ENCODE data around the gene RFC1.
"Not testable (repeated sequence)": the region's sequence is repeated elsewhere in the genome, so short reads cannot be mapped to it uniquely, and the experiment has no call there.

Gene RFC1

GRCh38 chr4:39375478-39375877 is 9.3 kb upstream of the RFC1 start:
- TF ChIP-seq CTCF (IDR thresholded peaks at IDR 0.05), result no peak
- Histone ChIP-seq H3K27me3 (no peaks in the 10 kb centered on the region), H3K9me3 (no peaks in the 10 kb centered on the region), H3K4me3 (ENCODE audit: low read depth in 1 of 2, low read length in 1 of 2) (no peak overlapping the region), H3K4me1 (ENCODE audit: control insufficient read depth in 1 of 2, insufficient read depth in 1 of 2, low read depth in 1 of 2, low read length in 1 of 2) (no peaks in the 10 kb centered on the region), H3K36me3 (no peaks in the 10 kb centered on the region), H3K27ac (no peak overlapping the region)

DNA sequence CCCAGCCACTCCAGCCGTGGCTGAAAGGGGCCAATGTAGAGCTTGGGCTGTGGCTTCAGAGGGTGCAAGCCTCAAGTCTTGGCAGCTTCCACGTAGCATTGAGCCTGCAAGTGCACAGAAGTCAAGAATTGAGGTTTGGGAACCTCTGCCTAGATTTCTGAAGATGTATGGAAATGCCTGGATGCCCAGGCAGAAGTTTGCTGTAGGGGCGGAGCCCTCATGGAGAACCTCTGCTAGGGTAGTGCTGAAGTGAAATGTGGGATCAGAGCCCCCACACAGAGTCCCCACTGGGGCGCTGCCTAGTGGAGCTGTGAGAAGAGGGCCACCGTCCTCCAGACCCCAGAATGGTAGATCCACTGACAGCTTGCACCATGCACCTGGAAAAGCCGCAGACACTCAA is 5.0 kb upstream of the RFC1 start:
- not testable (repeated sequence) for H3K36me3 ChIP-seq; H3K9me3 ChIP-seq; H3K4me3 ChIP-seq (ENCODE audit: low read depth in 1 of 2, low read length in 1 of 2); H3K4me1 ChIP-seq (ENCODE audit: control insufficient read depth in 1 of 2, insufficient read depth in 1 of 2, low read depth in 1 of 2, low read length in 1 of 2); H3K27ac ChIP-seq; H3K27me3 ChIP-seq

GRCh38 chr4:39369301-39369700 is 3.1 kb upstream of the RFC1 start:
- TF ChIP-seq CTCF (IDR thresholded peaks at IDR 0.05), result no peak
- H3K4me3 ChIP-seq (ENCODE audit: low read depth in 1 of 2, low read length in 1 of 2), result no peak overlapping the region
- H3K36me3 ChIP-seq, result no peaks in the 10 kb centered on the region
- no peaks in the 10 kb centered on the region for H3K27me3 ChIP-seq
- no peaks in the 10 kb centered on the region for H3K9me3 ChIP-seq
- no peak overlapping the region for H3K27ac ChIP-seq
- peaks cover 17 to 23% of the 10 kb centered on the region in 2 experiments for H3K4me1 ChIP-seq (ENCODE audit: control insufficient read depth in 1 of 2, insufficient read depth in 1 of 2, low read depth in 1 of 2, low read length in 1 of 2)

DNA sequence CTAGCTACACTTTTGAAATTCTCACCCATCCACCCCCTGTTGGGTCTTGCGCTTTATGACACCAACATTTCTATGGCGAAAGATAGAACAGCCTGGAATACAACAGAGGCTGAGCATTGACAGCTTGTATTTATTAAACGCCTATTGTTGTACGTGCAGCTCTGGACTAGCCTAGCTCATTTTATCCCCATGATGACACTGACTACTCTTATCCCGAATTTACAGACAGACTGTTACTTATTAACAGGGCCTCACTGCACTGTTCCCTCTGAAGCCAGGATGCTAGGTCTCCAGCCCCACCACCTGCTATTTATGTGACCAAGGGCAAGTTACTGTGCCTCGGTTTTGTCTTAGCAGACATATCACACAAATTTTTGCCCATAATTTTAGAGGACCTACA is 1.0 kb upstream of the RFC1 start:
- no peak overlapping the region for H3K4me3 ChIP-seq (ENCODE audit: low read depth in 1 of 2, low read length in 1 of 2)
- TF ChIP-seq CTCF (IDR thresholded peaks at IDR 0.05), result no peak
- H3K4me1 ChIP-seq (ENCODE audit: control insufficient read depth in 1 of 2, insufficient read depth in 1 of 2, low read depth in 1 of 2, low read length in 1 of 2), result peaks cover 17 to 25% of the 10 kb centered on the region in 2 experiments
- no peaks in the 10 kb centered on the region for H3K27me3 ChIP-seq
- H3K36me3 ChIP-seq, result no peaks in the 10 kb centered on the region
- no peak overlapping the region for H3K27ac ChIP-seq
- no peaks in the 10 kb centered on the region for H3K9me3 ChIP-seq

DNA sequence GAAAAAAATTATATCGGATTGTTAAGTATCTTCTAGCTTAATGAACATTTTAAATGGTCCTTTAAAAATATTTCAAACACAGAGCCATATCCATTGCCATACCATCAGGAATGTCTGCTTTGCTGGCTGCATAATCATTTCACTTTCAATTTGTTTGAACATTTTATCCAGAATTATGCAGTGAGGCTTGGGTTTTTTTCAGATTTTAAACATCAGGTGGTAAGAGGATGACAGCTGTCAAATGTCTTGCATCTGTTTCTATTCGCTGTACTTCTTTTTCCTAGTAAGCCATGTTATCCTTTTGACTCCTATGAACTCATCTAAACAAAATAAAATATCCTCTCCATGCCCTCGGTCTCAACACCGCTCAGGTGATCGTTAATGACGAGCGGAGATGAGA is 802 bp downstream of the RFC1 start:
- Histone ChIP-seq H3K9me3 (no peaks in the 10 kb centered on the region), H3K27ac (peak overlapping the region; percentile 79), H3K4me3 (ENCODE audit: low read depth in 1 of 2, low read length in 1 of 2) (peak overlapping the region; percentile 88 to 93), H3K27me3 (no peaks in the 10 kb centered on the region), H3K36me3 (no peaks in the 10 kb centered on the region), H3K4me1 (ENCODE audit: control insufficient read depth in 1 of 2, insufficient read depth in 1 of 2, low read depth in 1 of 2, low read length in 1 of 2) (peaks cover 17 to 25% of the 10 kb centered on the region in 2 experiments)
- no peak for TF ChIP-seq CTCF (IDR thresholded peaks at IDR 0.05)

DNA sequence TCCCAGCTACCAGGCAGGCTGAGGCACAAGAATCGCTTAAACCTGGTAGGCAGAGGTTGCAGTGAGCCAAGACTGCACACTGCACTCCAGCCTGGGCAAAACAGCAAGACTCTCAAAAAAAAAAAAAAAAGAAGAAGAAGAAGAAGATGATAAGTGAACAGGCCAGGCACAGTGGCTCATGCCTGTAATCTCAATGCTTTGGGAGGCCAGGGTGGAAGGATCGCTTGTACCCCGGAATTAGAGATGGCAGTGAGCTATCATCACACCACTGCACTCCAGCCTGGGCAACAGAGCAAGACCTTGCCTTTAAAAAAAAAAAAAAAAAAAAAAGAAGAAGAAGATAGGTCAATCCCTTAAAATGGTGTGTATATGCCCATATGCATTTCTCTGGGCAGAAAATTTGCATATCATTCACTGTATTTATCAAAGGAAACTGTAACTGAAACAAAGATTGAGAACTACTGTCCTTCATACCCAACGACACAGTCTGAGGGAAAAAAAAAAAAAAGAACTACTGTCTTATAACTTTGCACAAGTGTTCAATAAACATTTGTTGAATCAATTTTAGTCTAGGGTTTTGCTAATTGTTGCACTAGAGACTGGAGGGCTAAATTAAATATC is 2.3 kb downstream of the RFC1 start:
- H3K27ac ChIP-seq, result no peak overlapping the region
- no peak for TF ChIP-seq CTCF (IDR thresholded peaks at IDR 0.05)
- no peaks in the 10 kb centered on the region for H3K9me3 ChIP-seq
- peaks cover 17 to 25% of the 10 kb centered on the region in 2 experiments for H3K4me1 ChIP-seq (ENCODE audit: control insufficient read depth in 1 of 2, insufficient read depth in 1 of 2, low read depth in 1 of 2, low read length in 1 of 2)
- H3K27me3 ChIP-seq, result no peaks in the 10 kb centered on the region
- H3K4me3 ChIP-seq (ENCODE audit: low read depth in 1 of 2, low read length in 1 of 2), result no peak overlapping the region
- no peaks in the 10 kb centered on the region for H3K36me3 ChIP-seq
